ENCODE results near the gene PIP4K2C.
"Not testable (repeated sequence)": the region's sequence is repeated elsewhere in the genome, so short reads cannot be mapped to it uniquely, and the experiment has no call there.

Gene PIP4K2C

GRCh38 chr12:57611108-57611826 lies 20.3 kb downstream of the PIP4K2C start, which contains the start of gene ARHGEF25:
Gene ARHGEF25 (plus strand): TSS chr12:57611435. CDS start chr12:57611895, 460 bp downstream.
- peak; percentile 18 for DNase-seq

- DNase-seq: peak; percentile 73
Observed at GRCh38 chr12:57611827-57612710, 21.1 kb downstream of the PIP4K2C start.

- DNase-seq: no peak
Observed at GRCh38 chr12:57612711-57613426, 21.9 kb downstream of the PIP4K2C start.

- DNase-seq: no peak
Observed at GRCh38 chr12:57613427-57614109, 22.6 kb downstream of the PIP4K2C start.

- no peak for DNase-seq
Observed at GRCh38 chr12:57614178-57614947, 23.4 kb downstream of the PIP4K2C start.

- no peak for DNase-seq
Observed at GRCh38 chr12:57614948-57615500, 24.0 kb downstream of the PIP4K2C start.

GRCh38 chr12:57615637-57616036 lies 24.6 kb downstream of the PIP4K2C start:
- no peak for DNase-seq

- no peak for DNase-seq
Observed at GRCh38 chr12:57616383-57617101, 25.6 kb downstream of the PIP4K2C start.

GRCh38 chr12:57617942-57618341 lies 26.9 kb downstream of the PIP4K2C start:
- DNase-seq: no peak

GRCh38 chr12:57618431-57618830 lies 27.4 kb downstream of the PIP4K2C start:
- not testable (repeated sequence) for DNase-seq

GRCh38 chr12:57618966-57619433 lies 28.0 kb downstream of the PIP4K2C start:
- no peak for DNase-seq

- no peak for DNase-seq
Observed at GRCh38 chr12:57619434-57620244, 28.6 kb downstream of the PIP4K2C start.

- no peak for DNase-seq
Observed at GRCh38 chr12:57620245-57620935, 29.4 kb downstream of the PIP4K2C start.

GRCh38 chr12:57620936-57621496 lies 30.0 kb downstream of the PIP4K2C start:
- DNase-seq: no peak

GRCh38 chr12:57621497-57622292 lies 30.7 kb downstream of the PIP4K2C start:
- no peak for DNase-seq

GRCh38 chr12:57622293-57623245 lies 31.6 kb downstream of the PIP4K2C start:
- no peak for DNase-seq

GRCh38 chr12:57623385-57623784 lies 32.4 kb downstream of the PIP4K2C start:
- DNase-seq: no peak
